Upper lobe of right lung (tissue), 1 donor: Measurements from ENCODE around the gene P2RX7. TPM values are rescaled to one million over a fixed set of nuclear protein-coding genes. Genes with fewer than 3 reads are reported as not detected.
A peak's percentile ranks its signal among the peaks of the same experiment; 100 is the strongest.
"Not testable (repeated sequence)": the region's sequence is repeated elsewhere in the genome, so short reads cannot be mapped to it uniquely, and the experiment has no call there.

ENCODE experiments used
- ATAC-seq: fragments of 200-7000 bp; cut with Tn5 transposase; one replicate; pipeline ENCODE4 v1.9.1; 2020; ENCODE audit warnings: mild to moderate bottlenecking, moderate library complexity
- DNase-seq: peaks from one replicate; pipeline ENCODE4 v3.0.0-alpha.2; 2020
- H3K27ac ChIP-seq: fragments of 200-600 bp; one replicate; pipeline ENCODE4 v1.8.0; 2022
- H3K27me3 ChIP-seq: fragments of 200-600 bp; one replicate; pipeline ENCODE4 v1.8.0; 2022; ENCODE audit warnings: mild to moderate bottlenecking
- H3K36me3 ChIP-seq: fragments of 200-600 bp; one replicate; pipeline ENCODE4 v1.8.0; 2022
- H3K4me1 ChIP-seq: fragments of 200-600 bp; one replicate; pipeline ENCODE4 v1.8.0; 2022
- H3K4me3 ChIP-seq: fragments of 200-600 bp; one replicate; pipeline ENCODE4 v1.8.0; 2022; ENCODE audit warnings: mild to moderate bottlenecking
- H3K9me3 ChIP-seq: fragments of 200-600 bp; one replicate; pipeline ENCODE4 v1.8.0; 2022
- CTCF ChIP-seq: fragments of 200-600 bp; IDR thresholded peaks from one replicate; pipeline ENCODE4 v1.8.0; 2022; ENCODE audit warnings: antibody characterized with exemption
- intact Hi-C: fragments of 100-400 bp; cut with DNase I; formaldehyde crosslinking; loops from one replicate; pipeline ENCODE4 v1.11.0; 2022
- total RNA-seq: library from RNA; stranded (reverse); fragmentation: NEBNext Ultra II Directional; extraction: Animal tissue kit (Norgen Biotek cat#: 25700); gene quantifications from one replicate; pipeline ENCODE4 v1.2.1, GENCODE V29; 2021
- donor health status: DM: no; HTN: yes; CAD: no; lungs with severe emphysema.

Gene P2RX7
- total RNA-seq, 1 donor from 2014 or later, result 20.1 TPM

- no peaks in the 10 kb centered on the region for H3K36me3 ChIP-seq
- TF ChIP-seq CTCF, result no peak
- no peaks in the 10 kb centered on the region for H3K27me3 ChIP-seq
- DNase-seq, result no peak
- no peak for ATAC-seq
- H3K9me3 ChIP-seq, result no peaks in the 10 kb centered on the region
- intact Hi-C loops, result no loop called here
- no peak overlapping the region for H3K27ac ChIP-seq
- H3K4me1 ChIP-seq, result no peaks in the 10 kb centered on the region
- H3K4me3 ChIP-seq, result no peak overlapping the region
These were observed 66.3 kb downstream of the P2RX7 start for GRCh38 chr12:121198949-121199348.

DNA sequence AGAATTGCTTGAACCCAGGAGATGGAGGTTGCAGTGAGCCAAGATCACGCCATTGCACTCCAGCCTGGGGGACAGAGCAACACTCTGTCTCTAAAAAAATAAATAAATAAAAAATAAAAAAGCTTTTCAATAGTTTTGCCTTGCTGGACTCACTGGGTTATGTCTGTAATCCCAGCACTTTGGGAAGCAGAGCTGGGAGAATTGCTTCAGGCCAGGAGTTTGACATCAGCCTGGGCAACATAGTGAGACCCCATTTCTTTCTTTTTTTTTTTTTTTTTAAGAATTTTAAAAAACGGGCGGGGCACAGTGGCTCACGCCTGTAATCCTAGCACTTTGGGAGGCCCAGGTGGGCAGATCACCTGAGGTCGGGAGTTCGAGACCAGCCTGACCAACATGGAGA is 68.5 kb downstream of the P2RX7 start:
- intact Hi-C loops, result not testable (repeated sequence)

DNA sequence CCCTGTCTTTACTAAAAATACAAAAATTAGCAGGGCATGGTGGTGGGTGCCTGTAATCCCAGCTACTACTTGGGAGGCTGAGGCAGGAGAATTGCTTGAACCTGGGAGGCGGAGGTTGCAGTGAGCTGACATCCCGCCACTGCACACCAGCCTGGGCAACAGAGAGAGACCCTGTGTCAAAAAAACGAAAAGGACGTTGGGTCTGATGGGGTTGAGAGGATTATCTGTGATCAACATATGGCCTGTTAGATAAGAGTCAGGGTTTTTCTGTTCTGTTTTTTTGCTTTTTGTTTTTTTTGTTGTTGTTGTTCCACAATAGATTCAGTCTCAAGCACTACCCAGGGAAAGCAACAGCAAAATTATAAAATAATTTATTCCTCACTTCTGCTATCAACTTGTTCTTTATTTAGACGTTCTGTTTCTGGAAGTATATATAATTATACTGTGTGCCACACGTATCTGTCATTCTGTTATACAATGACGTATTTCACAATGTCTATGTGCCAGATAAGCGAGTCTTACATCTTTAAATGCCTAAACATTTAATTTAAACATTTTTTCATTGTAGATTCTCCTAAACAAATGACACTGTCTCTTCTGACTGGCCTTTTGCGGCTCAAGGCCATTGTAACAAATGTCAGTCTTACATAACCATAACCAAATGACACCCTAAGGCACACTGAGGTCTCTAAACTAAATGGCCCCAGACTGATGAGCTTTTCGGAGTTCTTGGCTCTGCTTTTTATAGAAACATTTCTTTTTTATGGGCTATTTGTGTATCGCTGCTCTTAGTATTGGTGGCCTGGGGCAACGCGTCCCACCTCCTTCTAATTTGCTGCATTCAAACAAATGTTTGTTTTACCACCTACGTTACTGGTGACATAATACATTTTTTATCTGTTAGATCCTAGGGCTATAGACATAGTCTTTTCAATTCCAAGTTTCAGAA is 70.0 kb downstream of the P2RX7 start:
- no peak for TF ChIP-seq CTCF
- Histone ChIP-seq H3K9me3 (no peaks in the 10 kb centered on the region), H3K36me3 (no peaks in the 10 kb centered on the region), H3K4me1 (no peaks in the 10 kb centered on the region), H3K4me3 (no peak overlapping the region), H3K27ac (no peak overlapping the region), H3K27me3 (no peaks in the 10 kb centered on the region)
- intact Hi-C loops, result no loop called here
- DNase-seq, result no peak
- ATAC-seq, result no peak

More for the DNA sequence above, 68.5 kb downstream of the P2RX7 start:
- not testable (repeated sequence) for H3K36me3 ChIP-seq, H3K27me3 ChIP-seq, H3K4me1 ChIP-seq, H3K9me3 ChIP-seq, DNase-seq, ATAC-seq, H3K27ac ChIP-seq, H3K4me3 ChIP-seq

- no peak for ATAC-seq
- TF ChIP-seq CTCF, result no peak
- H3K4me3 ChIP-seq, result no peak overlapping the region
- no peaks in the 10 kb centered on the region for H3K4me1 ChIP-seq
- no peaks in the 10 kb centered on the region for H3K27me3 ChIP-seq
- intact Hi-C loops, result no loop called here
- no peaks in the 10 kb centered on the region for H3K9me3 ChIP-seq
- no peak overlapping the region for H3K27ac ChIP-seq
- no peaks in the 10 kb centered on the region for H3K36me3 ChIP-seq
- DNase-seq, result peak; percentile 15
These were observed 70.8 kb downstream of the P2RX7 start for GRCh38 chr12:121203482-121203881.

DNA sequence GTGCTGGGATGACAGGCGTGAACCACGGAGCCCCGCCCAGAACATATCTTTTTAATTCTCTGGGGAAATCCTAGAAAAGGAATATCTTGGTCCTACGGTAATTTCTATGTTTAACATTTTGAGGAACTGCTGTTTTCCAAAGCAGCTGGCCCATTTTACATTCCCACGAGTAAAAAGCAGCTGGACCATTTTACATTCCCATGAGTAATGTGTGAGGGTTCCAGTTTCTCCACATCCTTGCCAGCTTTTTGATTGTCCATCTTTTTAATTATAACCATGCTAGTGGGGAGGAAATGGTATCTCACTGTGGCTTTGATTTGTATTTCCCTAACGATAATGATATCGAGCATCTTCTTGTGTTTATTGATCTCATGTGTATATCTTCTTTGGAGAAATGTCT is 72.8 kb downstream of the P2RX7 start:
- Histone ChIP-seq H3K27me3 (no peaks in the 10 kb centered on the region), H3K9me3 (no peaks in the 10 kb centered on the region), H3K27ac (no peak overlapping the region), H3K4me3 (no peak overlapping the region), H3K4me1 (no peaks in the 10 kb centered on the region), H3K36me3 (no peaks in the 10 kb centered on the region)
- ATAC-seq (no peak), DNase-seq (no peak)
- intact Hi-C loops, result no loop called here
- no peak for TF ChIP-seq CTCF

GRCh38 chr12:121208571-121208970 is 75.9 kb downstream of the P2RX7 start:
- peaks cover 11% of the 10 kb centered on the region for H3K4me1 ChIP-seq
- ATAC-seq, H3K36me3 ChIP-seq, H3K27me3 ChIP-seq, DNase-seq, intact Hi-C loops, H3K27ac ChIP-seq, H3K9me3 ChIP-seq, H3K4me3 ChIP-seq: not testable (repeated sequence)
